Measurements from ENCODE around the gene PRPF39. TPM values are rescaled to one million over a fixed set of nuclear protein-coding genes. Genes with fewer than 3 reads are reported as not detected.
A peak's percentile ranks its signal among the peaks of the same experiment; 100 is the strongest.
"Not testable (repeated sequence)": the region's sequence is repeated elsewhere in the genome, so short reads cannot be mapped to it uniquely, and the experiment has no call there.

Gene PRPF39
- polyA plus RNA-seq, 4 donors = 53.3 to 92.6 (median 70.3) TPM

- not testable (repeated sequence) for DNase-seq (ENCODE audit: low read depth in 4 of 4, low spot score in 2 of 4)
These were observed 2.8 kb upstream of the PRPF39 start for GRCh38 chr14:45081096-45081495.

DNA sequence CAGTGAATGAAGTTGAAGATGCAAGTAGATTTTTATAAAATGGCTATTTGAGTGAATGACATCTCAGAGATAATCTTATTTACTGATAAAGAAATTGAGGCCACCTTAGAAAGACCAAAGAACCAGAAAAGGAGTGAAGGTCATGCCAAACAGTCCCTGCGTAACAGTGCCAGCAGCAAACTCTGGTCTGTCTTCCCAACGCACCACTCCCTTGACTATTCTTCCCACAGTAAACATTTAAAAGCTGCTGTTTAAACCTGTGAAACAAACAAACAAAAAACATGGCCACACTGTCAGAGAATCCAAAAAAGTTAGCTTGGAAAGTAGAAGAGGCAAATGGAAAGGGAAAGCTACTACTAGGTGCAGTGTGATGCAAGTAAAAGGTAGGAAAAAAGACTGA is 1.5 kb upstream of the PRPF39 start:
- DNase-seq (ENCODE audit: low read depth in 4 of 4, low spot score in 2 of 4) = no peak

GRCh38 chr14:45083617-45083975 is 320 bp upstream of the PRPF39 start:
- DNase-seq (ENCODE audit: low read depth in 4 of 4, low spot score in 2 of 4) = peak in 3 of 4 donors; percentile 17 to 52 (median 23)

DNA sequence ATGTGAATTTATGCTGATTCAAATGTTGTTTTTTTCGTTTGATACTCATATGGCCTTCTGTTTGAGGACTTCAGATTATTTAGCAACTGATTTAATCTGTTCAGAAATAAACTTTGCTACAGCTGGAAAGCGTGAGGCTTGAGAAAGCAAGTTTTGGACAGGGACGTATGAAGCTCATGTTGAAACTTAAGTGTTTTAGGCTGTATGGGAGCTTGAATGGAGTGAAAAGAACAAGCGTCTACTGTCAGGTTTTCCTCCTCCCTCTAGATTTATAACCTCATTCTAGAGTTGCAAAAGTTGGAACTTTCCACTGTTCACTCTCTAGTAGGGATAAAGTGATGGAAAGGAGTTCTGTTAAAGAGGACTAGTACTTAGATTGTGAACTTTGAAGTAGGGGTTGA is 1.0 kb downstream of the PRPF39 start:
- peak; percentile 19 to 29 (median 23) for DNase-seq (ENCODE audit: low read depth in 4 of 4, low spot score in 2 of 4)

- no peak for DNase-seq (ENCODE audit: low read depth in 4 of 4, low spot score in 2 of 4)
These were observed 5.9 kb downstream of the PRPF39 start for GRCh38 chr14:45089813-45090212.

GRCh38 chr14:45091710-45092109 is 7.8 kb downstream of the PRPF39 start:
- DNase-seq (ENCODE audit: low read depth in 4 of 4, low spot score in 2 of 4) = no peak

DNA sequence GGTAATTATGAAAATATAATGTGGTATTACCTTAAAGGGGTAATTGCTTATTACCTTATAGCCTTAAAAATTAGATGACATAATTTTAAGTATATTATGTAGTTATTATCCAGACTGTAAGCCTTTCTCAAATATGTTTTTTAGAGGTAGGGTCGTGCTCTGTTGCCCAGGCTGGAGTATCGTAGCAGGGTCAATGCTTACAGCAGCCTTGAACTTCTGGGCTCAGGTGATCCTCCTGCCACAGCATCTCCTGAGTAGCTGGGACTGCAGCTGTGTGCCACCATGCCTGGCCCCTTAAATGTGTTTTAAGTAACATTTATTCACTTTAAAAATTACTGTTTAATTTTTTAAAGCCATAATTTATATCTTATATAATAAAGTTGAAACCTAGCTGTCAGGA is 10.4 kb downstream of the PRPF39 start:
- DNase-seq (ENCODE audit: low read depth in 4 of 4, low spot score in 2 of 4) = no peak

GRCh38 chr14:45095143-45095542 is 11.2 kb downstream of the PRPF39 start:
- no peak for DNase-seq (ENCODE audit: low read depth in 4 of 4, low spot score in 2 of 4)

- no peak for DNase-seq (ENCODE audit: low read depth in 4 of 4, low spot score in 2 of 4)
These were observed 12.3 kb downstream of the PRPF39 start for GRCh38 chr14:45096218-45096617.

DNA sequence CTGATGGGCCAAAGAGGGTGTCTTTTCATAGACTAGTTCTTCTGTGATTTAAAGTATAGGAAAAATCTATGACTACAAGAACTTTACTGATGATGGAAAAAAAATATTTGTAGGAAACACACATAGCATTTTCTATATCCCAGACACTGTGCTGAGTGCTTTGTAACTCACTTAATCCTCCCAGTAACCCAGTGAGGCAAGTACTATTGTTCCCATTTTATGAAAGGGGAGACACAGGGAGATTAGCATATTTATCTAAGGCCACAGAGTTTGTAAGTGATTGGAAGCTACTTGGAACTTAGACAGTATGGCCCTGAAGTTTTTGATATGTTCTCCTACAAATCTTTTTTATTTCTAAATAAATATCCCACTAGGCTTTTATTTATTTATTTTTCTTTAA is 19.9 kb downstream of the PRPF39 start:
- DNase-seq (ENCODE audit: low read depth in 4 of 4, low spot score in 2 of 4) = no peak

DNA sequence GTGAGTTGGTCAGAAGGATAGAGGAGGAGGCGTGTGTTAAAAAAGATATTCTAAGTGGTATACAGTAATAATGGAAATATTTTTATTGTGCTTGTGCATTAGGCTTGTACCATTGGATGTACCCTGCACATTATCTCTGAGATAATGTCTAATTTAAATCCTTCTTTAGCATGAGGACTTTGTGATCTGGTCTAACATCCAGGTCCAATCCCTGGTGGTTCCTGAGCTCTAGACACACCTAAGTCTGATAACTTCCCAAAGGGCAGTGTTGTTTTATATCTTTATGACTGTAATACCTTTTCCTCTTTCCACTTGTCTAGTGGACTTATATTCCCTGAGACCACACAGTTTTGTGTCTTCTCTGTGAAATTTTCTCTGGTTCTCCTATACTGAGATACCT is 20.6 kb downstream of the PRPF39 start:
- DNase-seq (ENCODE audit: low read depth in 4 of 4, low spot score in 2 of 4) = no peak

- DNase-seq (ENCODE audit: low read depth in 4 of 4, low spot score in 2 of 4) = no peak
These were observed 29.2 kb downstream of the PRPF39 start for GRCh38 chr14:45112896-45113781.

DNA sequence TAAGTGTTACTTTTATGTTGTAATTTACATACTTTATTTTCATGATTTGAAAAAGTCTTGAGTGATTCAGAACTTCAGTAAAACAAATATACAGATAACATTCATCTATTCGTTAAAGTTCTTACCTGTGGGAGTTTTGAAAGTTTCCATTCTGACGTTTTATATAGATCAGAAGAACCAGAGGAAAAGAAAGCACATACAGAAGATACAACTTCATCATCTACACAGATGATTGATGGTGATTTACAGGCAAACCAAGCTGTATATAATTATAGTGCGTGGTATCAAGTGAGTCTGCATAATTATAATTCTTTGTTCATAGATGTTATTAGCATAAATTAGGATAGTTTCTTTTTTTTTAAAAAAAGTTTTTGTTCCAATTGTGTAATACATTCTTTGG is 30.4 kb downstream of the PRPF39 start:
- DNase-seq (ENCODE audit: low read depth in 4 of 4, low spot score in 2 of 4) = no peak

DNA sequence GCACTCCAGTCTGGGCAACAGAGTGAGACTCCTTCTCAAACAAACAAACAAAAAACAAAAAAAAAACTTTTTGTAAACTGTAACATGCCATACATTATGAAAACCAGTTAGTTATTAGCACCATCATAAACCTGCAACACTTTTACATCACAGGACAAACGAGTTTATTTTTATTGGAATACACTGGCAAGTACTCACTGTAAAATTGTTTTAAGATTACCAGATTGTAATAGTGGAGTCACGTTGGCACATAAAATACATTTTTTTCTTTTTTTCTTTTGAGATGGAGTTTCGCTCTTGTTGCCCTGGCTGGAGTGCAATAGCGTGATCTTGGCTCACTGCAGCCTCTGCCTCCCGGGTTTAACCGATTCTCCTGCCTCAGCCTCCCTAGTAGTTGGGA is 34.7 kb downstream of the PRPF39 start:
- DNase-seq (ENCODE audit: low read depth in 4 of 4, low spot score in 2 of 4) = no peak

- DNase-seq (ENCODE audit: low read depth in 4 of 4, low spot score in 2 of 4) = no peak
These were observed 36.2 kb downstream of the PRPF39 start for GRCh38 chr14:45120096-45120495.

- no peak for DNase-seq (ENCODE audit: low read depth in 4 of 4, low spot score in 2 of 4)
These were observed 39.4 kb downstream of the PRPF39 start for GRCh38 chr14:45123271-45123670.

- DNase-seq (ENCODE audit: low read depth in 4 of 4, low spot score in 2 of 4) = no peak
These were observed 41.8 kb downstream of the PRPF39 start for GRCh38 chr14:45125754-45126153.

DNA sequence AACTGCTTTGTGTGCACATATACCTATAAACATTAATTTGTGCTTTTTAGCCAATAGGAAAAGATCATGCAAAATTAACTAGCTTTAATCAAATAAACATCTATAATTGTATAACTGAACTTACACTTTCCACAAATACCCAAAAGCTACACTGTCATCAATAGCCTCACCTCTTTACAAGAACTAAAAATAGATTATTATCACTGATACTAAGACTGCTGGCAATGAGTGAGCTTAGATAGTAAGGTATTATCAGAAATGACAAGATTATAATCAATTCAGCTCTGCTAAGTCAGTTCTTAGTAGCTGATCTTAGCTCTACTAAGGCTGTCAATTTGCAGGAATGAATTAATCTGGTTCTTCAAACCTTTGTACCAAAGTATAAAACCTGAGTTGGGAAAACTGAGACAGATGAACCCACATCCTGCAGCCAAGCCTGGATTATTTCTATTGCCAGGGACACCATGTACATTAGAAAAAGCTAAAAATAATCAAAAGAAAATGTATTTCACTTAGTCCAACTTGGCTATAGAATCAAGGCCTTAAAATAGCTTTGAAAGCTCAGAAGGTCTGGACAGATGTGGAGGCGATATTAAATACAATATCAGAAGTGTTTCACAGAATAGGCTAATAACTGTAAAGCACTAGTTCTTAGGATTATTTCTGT is 45.2 kb downstream of the PRPF39 start:
- DNase-seq (ENCODE audit: low read depth in 4 of 4, low spot score in 2 of 4) = no peak

DNA sequence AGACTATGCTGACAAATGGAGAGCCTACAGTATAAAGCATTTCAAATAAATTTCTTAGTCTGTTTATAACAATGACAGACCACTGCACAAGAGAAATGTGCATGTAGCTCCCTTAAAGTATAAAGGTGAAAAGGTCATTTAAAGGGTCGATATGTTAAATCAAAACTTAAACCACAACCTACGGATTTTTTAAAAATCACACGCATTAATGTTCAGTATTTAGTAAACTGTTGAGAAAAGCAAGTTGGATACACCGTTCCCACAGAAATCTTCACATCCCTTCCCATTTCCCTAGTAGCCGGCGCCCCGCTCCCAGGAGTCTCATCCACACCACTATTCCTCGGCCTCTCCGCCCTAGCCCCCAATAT is 49.8 kb downstream of the PRPF39 start:
- peak in 1 of 4 donors; percentile 2 for DNase-seq (ENCODE audit: low read depth in 4 of 4, low spot score in 2 of 4)

GRCh38 chr14:45134051-45134958 is 50.4 kb downstream of the PRPF39 start, which contains the start of gene FKBP3:
TSS of gene FKBP3 (minus strand) at chr14:45134481. CDS start at chr14:45134456, 25 bp downstream.
- peak; percentile 93 to 98 (median 94) for DNase-seq (ENCODE audit: low read depth in 4 of 4, low spot score in 2 of 4)

DNA sequence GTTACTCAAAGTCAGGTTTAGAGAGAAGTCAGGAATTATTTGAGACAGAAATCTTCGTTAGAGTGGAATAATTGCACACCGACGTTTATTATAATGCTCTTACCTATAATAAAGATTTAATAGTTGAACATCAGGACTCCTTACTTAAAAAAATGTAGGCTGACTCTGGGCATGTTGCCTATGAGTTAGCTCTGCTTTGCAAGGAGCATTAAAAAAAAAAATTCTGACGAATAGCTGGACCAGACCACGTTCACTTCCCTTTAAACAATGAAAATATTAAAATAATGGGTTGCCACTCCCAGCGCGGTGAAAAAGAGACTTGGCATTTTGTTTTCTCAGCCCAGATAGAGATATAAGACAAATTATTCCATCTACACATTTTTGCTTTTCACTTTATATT is 51.2 kb downstream of the PRPF39 start:
- DNase-seq (ENCODE audit: low read depth in 4 of 4, low spot score in 2 of 4) = peak in 1 of 4 donors; percentile 22

Data from left renal cortex interstitium (tissue), 4 donors.